ENCODE data around the gene TCP11L2. TPM values are rescaled to one million over a fixed set of nuclear protein-coding genes. Genes with fewer than 3 reads are reported as not detected.

The TCP11L2 gene
- total and polyA plus RNA-seq, 2 of the 4 experiments (the other 2 are of a cell fraction): 7.3 to 32.8 TPM

DNA sequence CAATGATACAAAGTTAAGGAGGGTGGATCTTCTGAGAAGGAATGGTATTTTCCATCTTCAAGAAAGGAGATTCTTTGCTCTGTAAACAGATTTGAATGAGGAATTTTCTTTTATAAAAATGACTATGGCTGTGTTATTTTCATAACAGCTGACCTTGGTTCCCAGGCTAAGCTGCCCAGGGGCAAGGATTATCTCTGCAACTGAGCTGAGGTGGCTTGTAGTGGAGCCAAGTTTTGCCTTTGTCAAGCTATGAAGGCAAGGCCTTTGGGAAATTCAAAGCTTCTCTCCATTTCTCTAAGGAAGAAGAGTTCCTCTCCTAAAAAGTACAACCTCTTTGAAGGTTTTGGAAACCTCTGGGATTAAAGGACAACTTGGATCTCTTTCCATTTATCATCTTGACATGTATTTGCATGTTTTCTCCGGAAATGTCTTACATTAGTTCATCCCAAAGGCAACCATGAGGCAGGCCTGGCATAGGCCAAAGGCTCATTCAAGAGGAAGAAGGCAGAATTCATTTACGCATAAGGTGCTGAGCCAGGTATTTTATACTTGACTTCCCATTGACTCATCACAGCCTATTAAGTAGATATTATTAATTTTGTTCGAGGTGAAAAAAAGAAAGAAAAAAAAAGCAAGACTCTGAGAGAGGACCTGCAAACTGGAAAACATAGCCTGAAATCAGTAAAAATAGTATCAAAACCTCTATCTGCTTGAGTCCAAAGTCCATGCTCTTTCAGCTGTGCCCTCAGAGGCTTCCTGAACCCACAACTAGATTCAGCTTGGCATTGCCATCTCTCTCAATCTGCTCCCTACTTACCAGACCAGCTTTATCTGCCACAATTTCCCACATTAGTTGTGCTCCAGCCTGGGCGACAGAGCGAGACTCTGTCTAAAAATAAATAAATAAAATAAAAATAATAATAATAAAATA lies 30.7 kb upstream of the TCP11L2 start (continued):
- TF ChIP-seq RCOR1 (IDR thresholded peaks at IDR 0.05; ENCODE audit: insufficient replicate concordance, low read length): no peak

DNA sequence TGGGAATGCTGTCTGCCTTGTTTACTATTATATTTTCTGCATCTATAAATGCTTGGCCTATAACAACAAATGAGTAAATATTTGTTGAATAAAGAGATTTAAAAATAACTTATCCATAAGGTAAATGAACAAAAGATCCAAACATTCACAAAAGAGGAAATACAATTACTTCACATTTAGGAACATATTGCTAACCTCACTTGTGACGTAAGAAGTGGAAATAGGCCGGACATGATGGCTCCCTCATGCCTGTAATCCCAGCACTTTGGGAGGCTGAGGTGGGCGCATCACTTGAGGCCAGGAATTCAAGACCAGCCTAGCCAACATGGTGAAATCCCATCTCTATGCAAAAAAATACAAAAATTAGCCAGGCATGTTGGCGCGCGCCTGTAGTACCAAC lies 29.0 kb upstream of the TCP11L2 start:
- in situ Hi-C loops (cut with MboI; ENCODE audit: low sequenced_read_pairs) (no loop called here), intact Hi-C loops (cut with micrococcal nuclease) (no loop called here), dilution Hi-C loops (cut with HindIII; ENCODE audit: low sequenced_read_pairs, unreplicated experiment) (no loop called here)
- Histone ChIP-seq H4K8ac (ENCODE audit: low read depth in 2 of 2, low read length in 2 of 2) (no peak overlapping the region), H3K27me3 (ENCODE audit: control insufficient read depth, insufficient read depth, low read length) (peaks cover 8% of the 10 kb centered on the region), H3K79me1 (ENCODE audit: low read depth in 1 of 2, low read length in 2 of 2) (no peaks in the 10 kb centered on the region), H2AK5ac (ENCODE audit: low read depth, low read length) (no peak overlapping the region), H3K14ac (replicated peaks; ENCODE audit: low read depth, low read length) (no peak overlapping the region), H3K56ac (ENCODE audit: extremely low read depth, insufficient read depth, low read length) (no peak overlapping the region), H3K4ac (ENCODE audit: low read depth, low read length) (no peak overlapping the region), H2BK5ac (ENCODE audit: low read depth, low read length, poor library complexity, severe bottlenecking) (no peak overlapping the region), H3K4me3 (ENCODE audit: insufficient read depth, low read depth, low read length) (no peak overlapping the region), H2BK120ac (ENCODE audit: low read depth, low read length) (no peak overlapping the region), H2BK15ac (ENCODE audit: low read depth, low read length) (no peak overlapping the region), H3K4me1 (ENCODE audit: control insufficient read depth, insufficient read depth, low read length) (no peaks in the 10 kb centered on the region), H4K91ac (ENCODE audit: insufficient read depth, low read depth, low read length) (no peak overlapping the region), H2AK9ac (replicated peaks; ENCODE audit: low read depth, low read length, poor library complexity) (no peak overlapping the region), H3K18ac (ENCODE audit: low read depth, low read length) (no peak overlapping the region), H2AFZ (replicated peaks; ENCODE audit: low read length, poor library complexity) (no peak overlapping the region), H2BK20ac (ENCODE audit: low read depth, low read length) (no peak overlapping the region), H4K5ac (ENCODE audit: low read depth, low read length) (no peak overlapping the region), H3K4me2 (ENCODE audit: low read depth, low read length) (no peak overlapping the region), H3K9ac (ENCODE audit: low read depth, low read length) (no peak overlapping the region), H3K9me3 (ENCODE audit: control insufficient read depth, insufficient read depth, low read length) (no peaks in the 10 kb centered on the region), H3K27ac (ENCODE audit: insufficient read depth, low read length) (no peak overlapping the region), H3K23ac (ENCODE audit: low read depth, low read length) (no peak overlapping the region), H4K20me1 (ENCODE audit: insufficient read depth, low read length) (no peaks in the 10 kb centered on the region), H3K9me1 (ENCODE audit: insufficient read depth, low read length) (no peaks in the 10 kb centered on the region; the same call in 1 of the 2 replicates), H3K36me3 (ENCODE audit: control insufficient read depth, insufficient read depth, low read length) (no peaks in the 10 kb centered on the region)
- TF ChIP-seq CHD1 (IDR thresholded peaks at IDR 0.05; ENCODE audit: low read depth, low read length): no peak
- no peak for TF ChIP-seq RCOR1 (IDR thresholded peaks at IDR 0.05; ENCODE audit: insufficient replicate concordance, low read length)
- TF ChIP-seq SMC3 (IDR thresholded peaks at IDR 0.05; ENCODE audit: low read depth, low read length): no peak
- TF ChIP-seq NFE2L2 (IDR thresholded peaks at IDR 0.05; ENCODE audit: low read depth, low read length): no peak
- TF ChIP-seq FOS (IDR thresholded peaks at IDR 0.05; ENCODE audit: low read depth, low read length): no peak
- TF ChIP-seq POLR2A (IDR thresholded peaks at IDR 0.05; ENCODE audit: low read depth, low read length): no peak
- no CpG with 5 or more reads among the region's 6 CpGs for WGBS, 2 experiments (ENCODE audit: extremely low coverage in 2 of 2, insufficient read length in 1 of 2)
- ChIA-PET POLR2A (ENCODE audit: unreplicated experiment) (no interaction called here), CTCF (interaction anchor here (0.7 kb wide), 1 partner anchor 1392 kb away, joined by 3 read pairs; no protein-coding TSS in a partner anchor)
- ATAC-seq (ENCODE audit: low read depth): no peak
- no TSS peak for BruUV-seq (replicated peaks)
- no peak for DNase-seq

Measured in IMR-90 (cell line).